ENCODE data around the gene YBX2. TPM values are rescaled to one million over a fixed set of nuclear protein-coding genes. Genes with fewer than 3 reads are reported as not detected.
A peak's percentile ranks its signal among the peaks of the same experiment; 100 is the strongest.
"Not testable (repeated sequence)": the region's sequence is repeated elsewhere in the genome, so short reads cannot be mapped to it uniquely, and the experiment has no call there.

Gene YBX2
- 1 to 10 TPM in 2 of 3 donors, under 1 TPM in 1; 0.95 to 6.0 (median 2.2) TPM for polyA plus RNA-seq

DNA sequence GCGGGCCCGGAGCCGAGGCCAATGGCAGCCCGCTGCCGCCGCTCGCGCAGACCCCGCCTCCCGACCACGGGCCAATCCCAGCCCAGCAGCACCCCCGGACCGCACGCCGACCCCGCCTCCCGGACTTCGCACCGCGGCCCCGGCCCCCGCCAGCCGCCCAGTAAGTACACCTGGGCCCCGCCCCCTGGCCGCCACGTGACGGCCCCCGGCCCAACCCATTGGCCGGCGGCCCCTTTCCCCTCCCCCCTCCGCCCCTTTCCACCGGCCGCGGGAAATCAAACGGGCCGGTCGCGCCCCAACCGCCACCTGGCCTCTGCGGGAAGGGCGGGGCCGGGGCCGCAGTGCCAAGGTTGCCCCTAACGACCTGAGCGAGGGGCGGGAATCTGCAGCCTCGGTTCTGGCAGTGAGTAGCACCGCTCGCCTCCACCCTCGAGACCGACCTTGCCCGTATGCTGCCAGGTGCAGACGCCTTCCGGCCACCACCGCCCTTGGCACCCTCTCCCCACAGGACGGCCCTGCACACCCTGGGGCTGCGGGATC, at the start of gene YBX2:
Gene YBX2, minus strand, starts transcription at position 26 of the 540 bp plus-strand sequence. CDS start 139 bp downstream, outside the sequence.
- H3K27ac ChIP-seq (ENCODE audit: low read depth, low read length) = no peak within 1 kb of the TSS
- WGBS, 3 donors = 1 to 2% (median 2%) methylated on average over 47 to 57 of the region's 57 CpGs

GRCh38 chr17:7343250-7343649, 48.8 kb upstream of the YBX2 start:
- H3K27ac ChIP-seq (ENCODE audit: low read depth, low read length) = no peak overlapping the region
- WGBS, 3 donors = 67 to 76% (median 72%) methylated on average over 15 of the region's 15 CpGs

DNA sequence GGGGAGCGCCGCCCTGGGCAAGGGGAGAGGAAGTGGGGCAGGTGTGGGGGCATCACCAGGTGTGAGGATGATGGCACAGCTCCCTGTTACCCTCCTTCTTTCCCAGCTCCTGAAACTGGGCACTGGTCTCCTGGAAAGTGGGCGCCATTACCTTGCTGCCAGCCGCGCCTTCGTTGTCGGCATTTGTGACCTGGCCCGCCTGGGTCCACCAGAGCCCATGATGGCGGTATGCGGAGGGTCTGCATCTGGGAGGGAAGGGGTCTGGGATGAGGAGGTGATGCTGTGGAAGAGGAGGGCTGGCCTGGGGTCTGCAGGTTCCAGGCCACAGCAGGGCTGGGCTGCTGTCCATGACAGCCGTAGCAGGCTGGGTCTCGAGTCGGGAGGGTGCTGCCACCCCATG, 47.4 kb upstream of the YBX2 start:
- no peak overlapping the region for H3K27ac ChIP-seq (ENCODE audit: low read depth, low read length)
- WGBS, 3 donors = 87 to 94% (median 89%) methylated on average over 13 of the region's 13 CpGs

GRCh38 chr17:7340179-7340578, 45.7 kb upstream of the YBX2 start:
- 64 to 78% (median 78%) methylated on average over 2 of the region's 2 CpGs for WGBS, 3 donors

GRCh38 chr17:7337600-7337999, 43.2 kb upstream of the YBX2 start:
- H3K27ac ChIP-seq (ENCODE audit: low read depth, low read length) = not testable (repeated sequence)
- WGBS, 3 donors = 47 to 63% (median 57%) methylated on average over 7 of the region's 7 CpGs

More at GRCh38 chr17:7340179-7340578, 45.7 kb upstream of the YBX2 start:
- H3K27ac ChIP-seq (ENCODE audit: low read depth, low read length) = no peak overlapping the region

GRCh38 chr17:7336240-7337175, 42.1 kb upstream of the YBX2 start, which contains the start of gene ACAP1:
TSS of gene ACAP1 (plus strand) at chr17:7336529. CDS start at chr17:7336735, 206 bp downstream.
- 28 to 42% (median 33%) methylated on average over 16 to 17 of the region's 17 CpGs for WGBS, 3 donors
- H3K27ac ChIP-seq (ENCODE audit: low read depth, low read length) = no peak within 1 kb of the TSS

DNA sequence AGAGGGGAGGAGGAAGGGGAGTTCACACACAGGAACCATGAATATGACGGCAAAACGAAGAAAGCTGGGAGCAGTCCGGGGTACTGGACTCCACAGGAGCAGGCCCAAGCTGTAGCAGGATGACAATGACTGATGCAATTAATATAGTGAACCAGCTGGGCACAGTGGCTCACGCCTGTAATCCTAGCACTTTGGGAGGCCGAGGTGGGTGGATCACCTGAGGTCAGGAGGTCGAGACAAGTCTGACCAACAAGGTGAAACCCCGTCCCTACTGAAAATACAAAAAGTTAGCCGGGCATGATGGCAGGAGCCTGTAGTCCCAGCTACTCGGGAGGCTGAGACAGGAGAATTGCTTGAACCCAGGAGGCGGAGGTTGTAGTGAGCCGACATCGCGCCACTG, 41.3 kb upstream of the YBX2 start:
- 79 to 86% (median 80%) methylated on average over 13 of the region's 13 CpGs for WGBS, 3 donors
- not testable (repeated sequence) for H3K27ac ChIP-seq (ENCODE audit: low read depth, low read length)

DNA sequence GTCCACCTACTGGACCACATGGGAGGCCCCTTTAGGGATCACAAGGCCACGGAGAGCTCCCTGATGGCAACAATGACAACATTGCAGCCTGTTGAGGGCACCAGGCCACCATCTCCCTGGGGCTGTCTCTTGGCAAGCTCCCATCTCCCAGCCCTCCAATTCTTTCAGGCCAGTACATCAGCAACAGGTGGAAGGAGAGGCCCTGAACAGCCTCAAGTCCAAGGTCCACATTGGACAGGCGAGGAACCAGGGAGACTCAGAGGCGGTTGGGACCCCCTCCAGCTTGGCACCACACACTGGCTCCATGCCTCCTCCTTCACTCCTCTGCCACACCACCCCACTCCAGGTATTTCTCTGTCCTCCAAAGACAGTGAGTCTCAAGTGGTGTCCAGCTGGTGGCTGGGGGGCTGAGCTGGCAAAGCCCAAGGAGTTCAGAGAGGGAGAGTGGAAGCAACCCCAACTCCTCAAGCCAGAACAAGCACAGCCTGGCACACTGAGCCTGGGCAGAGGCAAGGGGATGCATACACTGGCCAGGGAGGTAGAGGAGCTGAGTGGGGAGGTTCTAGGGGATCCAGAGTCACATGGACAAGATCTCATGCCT, 40.6 kb upstream of the YBX2 start:
- 60 to 93% (median 83%) methylated on average over 3 of the region's 3 CpGs for WGBS, 3 donors
- no peak overlapping the region for H3K27ac ChIP-seq (ENCODE audit: low read depth, low read length)

GRCh38 chr17:7332600-7333069, 38.2 kb upstream of the YBX2 start:
- WGBS, 3 donors = 35 to 56% (median 40%) methylated on average over 14 of the region's 14 CpGs
- H3K27ac ChIP-seq (ENCODE audit: low read depth, low read length) = not testable (repeated sequence)

DNA sequence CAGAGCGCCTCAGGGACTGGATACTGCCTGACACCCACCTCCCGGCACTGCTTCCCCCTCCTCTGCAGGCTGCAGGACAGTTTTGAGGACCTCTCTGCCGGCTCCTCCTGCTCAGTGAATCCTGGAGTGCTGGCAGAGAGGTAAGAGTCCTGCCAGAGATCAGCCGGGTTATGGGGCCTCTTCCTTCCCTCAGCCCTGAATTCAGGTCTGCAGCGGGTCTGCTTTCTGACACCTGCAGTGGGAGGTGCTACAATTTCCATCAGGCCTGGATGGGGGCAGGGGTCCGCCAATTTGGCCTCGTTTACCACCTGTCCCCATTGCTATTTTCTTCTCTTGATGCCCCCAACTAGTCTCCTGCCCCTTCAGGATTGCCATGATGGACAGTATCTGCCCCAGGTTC, 37.7 kb upstream of the YBX2 start:
- no peak overlapping the region for H3K27ac ChIP-seq (ENCODE audit: low read depth, low read length)
- WGBS, 3 donors = 47 to 54% (median 50%) methylated on average over 7 of the region's 7 CpGs

- 61 to 66% (median 66%) methylated on average over 13 of the region's 13 CpGs for WGBS, 3 donors
- H3K27ac ChIP-seq (ENCODE audit: low read depth, low read length) = no peak overlapping the region
Observed at GRCh38 chr17:7330638-7331015, 36.2 kb upstream of the YBX2 start.

DNA sequence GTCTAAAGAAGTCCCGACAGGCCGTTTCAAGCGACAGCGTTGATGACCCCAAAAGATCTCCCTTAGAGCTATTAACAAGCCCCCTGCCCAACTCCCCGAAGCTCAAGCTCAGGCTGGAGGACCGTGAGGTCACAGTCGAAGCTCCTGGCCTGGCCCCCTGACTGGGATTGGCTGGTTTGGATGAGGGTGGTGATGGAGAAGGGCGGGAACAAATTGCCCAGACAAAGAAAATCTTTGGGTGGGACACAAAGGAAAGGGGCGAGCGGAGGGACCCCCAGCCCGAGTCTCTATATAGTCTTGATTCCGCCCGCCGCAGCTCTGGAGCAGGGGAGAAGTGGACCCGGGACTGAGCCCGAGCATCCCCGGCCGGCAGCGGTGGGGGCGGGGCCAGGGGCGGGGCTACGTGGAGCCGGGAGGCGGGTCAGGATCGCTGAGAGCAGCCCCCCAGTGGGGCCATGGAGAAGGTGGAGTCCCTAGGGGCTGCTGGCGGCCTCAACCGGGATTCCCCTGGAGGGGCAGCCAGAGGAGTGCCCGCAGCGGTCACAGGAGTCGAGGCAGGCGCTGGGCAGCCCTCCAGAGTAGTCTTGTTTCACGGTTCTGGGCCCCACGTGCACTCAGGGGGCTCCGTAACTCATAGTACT, 35.7 kb upstream of the YBX2 start:
- H3K27ac ChIP-seq (ENCODE audit: low read depth, low read length) = peak overlapping the region; percentile 40
- 0 to 3% (median 1%) methylated on average over 33 to 34 of the region's 34 CpGs for WGBS, 3 donors

DNA sequence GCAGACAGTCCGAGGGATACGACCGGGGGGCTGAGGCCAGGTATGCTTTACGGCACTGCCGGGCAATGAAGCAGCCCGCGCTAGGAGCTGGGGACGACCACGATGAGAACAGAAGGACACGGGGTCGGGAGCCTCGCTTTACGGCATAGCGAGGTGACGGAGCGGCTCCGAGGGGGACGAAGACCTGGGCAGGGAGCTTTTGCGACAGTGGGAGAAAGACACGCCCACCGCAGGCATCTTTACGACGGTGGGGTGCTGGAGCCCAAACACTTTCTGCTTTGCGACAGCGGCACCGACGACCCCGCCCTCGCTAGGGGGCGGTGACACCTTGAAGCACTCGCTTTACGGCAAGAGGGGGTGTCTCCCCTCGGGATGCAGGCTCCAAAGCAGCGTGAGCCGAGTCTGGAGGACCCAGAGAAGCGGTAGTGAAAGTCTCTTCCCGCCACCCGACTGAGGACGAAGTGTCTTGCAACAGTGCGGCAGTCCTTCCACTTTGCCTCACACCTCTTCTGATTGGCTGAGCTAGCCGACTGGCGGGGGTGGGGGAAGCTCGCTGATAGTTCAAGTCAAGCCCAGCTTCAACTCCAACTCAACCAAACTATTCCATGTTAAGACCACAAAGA, 35.0 kb upstream of the YBX2 start:
- peak overlapping the region; percentile 40 for H3K27ac ChIP-seq (ENCODE audit: low read depth, low read length)
- 0% methylated on average over 43 of the region's 43 CpGs for WGBS, 3 donors

- H3K27ac ChIP-seq (ENCODE audit: low read depth, low read length) = peak within 1 kb of the TSS; percentile 40
- WGBS, 3 donors = 0 to 1% (median 1%) methylated on average over 33 to 50 of the region's 50 CpGs
Observed at GRCh38 chr17:7328840-7329373, 34.5 kb upstream of the YBX2 start, which contains the start of gene NEURL4. TSS of gene NEURL4 (minus strand) at chr17:7329335. CDS start at chr17:7329312, 23 bp downstream.

DNA sequence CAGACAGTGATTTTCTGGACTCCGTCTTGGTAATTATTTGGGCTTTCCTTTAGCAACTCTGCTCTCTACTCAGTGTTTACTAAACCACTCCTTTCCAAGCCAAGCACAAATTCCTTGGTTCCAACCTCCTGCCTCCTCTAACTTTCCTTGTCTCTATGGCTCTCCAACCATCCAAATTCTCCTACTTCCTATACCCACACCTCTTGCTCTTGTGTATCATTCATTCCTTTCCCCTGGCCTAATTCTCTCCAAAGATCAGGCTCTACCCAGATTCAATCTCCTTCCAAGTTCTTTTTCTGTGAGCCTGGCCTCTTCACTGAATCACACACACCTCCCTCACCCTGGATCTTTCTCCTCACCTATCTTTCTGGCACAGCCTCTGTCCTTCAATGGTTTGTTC, 33.6 kb upstream of the YBX2 start:
- no peak overlapping the region for H3K27ac ChIP-seq (ENCODE audit: low read depth, low read length)
- 65 to 78% (median 68%) methylated on average over 1 of the region's 1 CpG for WGBS, 3 donors

DNA sequence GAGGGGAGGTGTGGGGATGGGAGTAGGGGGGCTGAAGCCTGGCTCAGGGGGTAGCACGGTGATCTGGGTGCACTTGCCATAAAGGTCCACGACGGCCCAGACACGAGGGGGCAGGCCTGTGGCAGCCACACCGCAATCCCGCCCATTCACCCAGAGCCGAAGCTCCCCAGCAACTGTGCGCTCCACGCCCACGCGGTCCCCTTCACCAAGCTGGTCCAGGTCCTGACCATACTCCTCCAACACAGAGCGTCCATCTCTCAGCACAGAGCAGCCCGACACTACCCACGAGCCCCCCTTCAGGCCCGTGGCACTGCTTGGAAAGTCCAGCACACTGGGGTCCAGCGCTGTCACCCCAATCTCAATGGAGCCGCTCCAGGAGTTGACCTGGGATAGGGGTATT, 33.1 kb upstream of the YBX2 start:
- no peak overlapping the region for H3K27ac ChIP-seq (ENCODE audit: low read depth, low read length)
- 86% methylated on average over 17 of the region's 17 CpGs for WGBS, 3 donors

DNA sequence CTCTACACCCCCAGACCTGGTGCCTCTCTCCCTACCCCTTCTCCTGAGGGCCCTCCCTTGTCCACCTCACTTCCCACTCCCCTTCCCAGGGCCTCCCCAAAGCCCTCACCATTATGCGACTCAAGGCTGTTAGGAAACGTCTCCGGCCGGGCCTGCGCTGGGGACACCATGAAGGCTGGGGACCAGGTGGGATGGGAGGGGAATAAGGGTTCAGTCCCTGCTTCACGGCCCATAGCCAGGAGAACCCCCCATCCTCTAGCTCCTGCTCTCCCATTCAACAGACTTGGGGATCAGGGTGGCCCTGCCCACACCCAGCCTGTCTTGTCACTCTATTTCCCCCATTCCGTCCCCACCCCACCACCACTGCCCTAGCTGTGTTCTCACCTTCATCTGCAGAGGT, 32.6 kb upstream of the YBX2 start:
- 85 to 91% (median 85%) methylated on average over 7 of the region's 7 CpGs for WGBS, 3 donors
- H3K27ac ChIP-seq (ENCODE audit: low read depth, low read length) = no peak overlapping the region

DNA sequence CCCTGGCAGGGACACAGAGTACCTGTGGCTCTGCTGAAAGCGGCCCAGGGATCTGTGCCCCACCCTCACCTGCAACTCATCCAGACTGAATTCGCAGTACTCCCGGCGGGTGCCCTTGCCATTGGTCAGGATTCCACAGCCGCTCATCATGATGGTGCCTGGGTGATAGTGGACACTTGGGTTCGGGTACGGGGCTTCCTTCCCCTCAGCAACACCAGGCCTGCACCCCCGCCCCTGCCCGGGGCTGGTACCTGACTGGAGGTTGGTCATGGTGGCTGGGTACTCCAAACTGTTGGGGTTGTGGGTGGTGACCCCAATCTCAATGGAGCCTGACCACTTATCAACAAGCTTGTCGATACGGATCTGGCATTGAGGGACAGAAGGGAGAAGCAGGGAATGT, 31.7 kb upstream of the YBX2 start:
- H3K27ac ChIP-seq (ENCODE audit: low read depth, low read length) = no peak overlapping the region
- 87 to 94% (median 93%) methylated on average over 11 of the region's 11 CpGs for WGBS, 3 donors

Data from adipose tissue (tissue), 3 donors.